GM23338 (cell line): ENCODE data around the gene IMPG2. TPM values are rescaled to one million over a fixed set of nuclear protein-coding genes. Genes with fewer than 3 reads are reported as not detected.

ENCODE experiments used
- ATAC-seq: fragments of 200-7000 bp; cut with Tn5 transposase; 3 replicates; pipeline ENCODE4 v1.9.1; 2020
- DNase-seq: peaks from one replicate; pipeline ENCODE4 v3.0.0-alpha.2; 2015; ENCODE audit warnings: low spot score
- H2AFZ ChIP-seq: fragments of 200-600 bp; sonication (generic); 2 replicates; pipeline ENCODE4 v1.8.0; 2016; ENCODE audit warnings: antibody characterized with exemption, mild to moderate bottlenecking, moderate library complexity
- H3F3A ChIP-seq: fragments of 200-600 bp; sonication (generic); replicated peaks from 2 replicates; pipeline ENCODE4 v1.8.0; 2017; ENCODE audit warnings: antibody characterized with exemption, mixed run types, low read depth
- H3K27ac ChIP-seq: fragments of 200-600 bp; sonication (generic); 2 replicates; pipeline ENCODE4 v1.6.1; 2016; ENCODE audit warnings: low read depth
- H3K27me3 ChIP-seq: fragments of 200-600 bp; sonication (generic); 2 replicates; pipeline ENCODE4 v1.8.0; 2016; ENCODE audit warnings: mild to moderate bottlenecking, mixed run types, moderate library complexity; ENCODE audit not compliant: insufficient read depth
- H3K36me3 ChIP-seq: fragments of 200-600 bp; sonication (generic); 2 replicates; pipeline ENCODE4 v1.8.0; 2016; ENCODE audit warnings: mild to moderate bottlenecking; ENCODE audit not compliant: insufficient read depth
- H3K4me1 ChIP-seq: fragments of 200-600 bp; sonication (generic); 2 replicates; pipeline ENCODE4 v1.8.0; 2016; ENCODE audit warnings: mild to moderate bottlenecking, moderate library complexity; ENCODE audit not compliant: insufficient read depth
- H3K4me2 ChIP-seq: fragments of 200-600 bp; sonication (generic); 2 replicates; pipeline ENCODE4 v1.7.1; 2017; ENCODE audit warnings: mixed run types
- H3K4me3 ChIP-seq: fragments of 200-600 bp; sonication (generic); 2 replicates; pipeline ENCODE4 v1.6.1; 2016; ENCODE audit warnings: mixed run types
- H3K79me2 ChIP-seq: fragments of 200-600 bp; sonication (generic); replicated peaks from 2 replicates; pipeline ENCODE4 v1.8.0; 2017; ENCODE audit warnings: mild to moderate bottlenecking; ENCODE audit not compliant: insufficient read depth
- H3K9me2 ChIP-seq: fragments of 200-600 bp; sonication (generic); 2 replicates; pipeline ENCODE4 v1.8.0; 2017; ENCODE audit not compliant: insufficient read depth
- H4K20me1 ChIP-seq: fragments of 200-600 bp; sonication (generic); replicated peaks from 2 replicates; pipeline ENCODE4 v1.8.0; 2017; ENCODE audit warnings: mild to moderate bottlenecking; ENCODE audit not compliant: insufficient read depth
- H3K27ac Mint-ChIP-seq: 2 replicates; pipeline ENCODE4 v1.8.0; 2020; ENCODE audit warnings: inconsistent platforms, mild to moderate bottlenecking, moderate library complexity, mixed read lengths
- H3K27me3 Mint-ChIP-seq: 3 replicates; pipeline ENCODE4 v1.8.0; 2022; ENCODE audit warnings: low read depth, mild to moderate bottlenecking, moderate library complexity, mixed read lengths, inconsistent platforms; ENCODE audit not compliant: insufficient read depth, poor library complexity
- H3K36me3 Mint-ChIP-seq: 3 replicates; pipeline ENCODE4 v1.8.0; 2021; ENCODE audit warnings: low read depth, mild to moderate bottlenecking, inconsistent platforms, moderate library complexity, mixed read lengths
- H3K4me1 Mint-ChIP-seq: 3 replicates; pipeline ENCODE4 v1.8.0; 2020; ENCODE audit warnings: mild to moderate bottlenecking, inconsistent platforms, mixed read lengths
- H3K4me3 Mint-ChIP-seq: 3 replicates; pipeline ENCODE4 v1.8.0; 2021; ENCODE audit warnings: moderate library complexity, mild to moderate bottlenecking, inconsistent platforms, mixed read lengths
- H3K9me3 Mint-ChIP-seq: 3 replicates; pipeline ENCODE4 v1.8.0; 2020; ENCODE audit warnings: moderate library complexity, mild to moderate bottlenecking, inconsistent platforms, mixed read lengths
- CREB1 ChIP-seq: fragments of 250-450 bp; sonication (Bioruptor Pico); IDR thresholded peaks from 2 replicates; pipeline ENCODE4 v1.5.0; 2020; ENCODE audit warnings: low read depth, mild to moderate bottlenecking, moderate library complexity
- EZH2 ChIP-seq: fragments of 200-600 bp; sonication (generic); IDR thresholded peaks from one replicate; pipeline ENCODE4 v1.8.0; 2017; ENCODE audit warnings: antibody characterized with exemption, mild to moderate bottlenecking, low read depth; ENCODE audit not compliant: unreplicated experiment
- EZH2phosphoT487 ChIP-seq: fragments of 200-600 bp; sonication (generic); IDR thresholded peaks from one replicate; pipeline ENCODE4 v1.8.1; 2018; ENCODE audit warnings: antibody characterized with exemption; ENCODE audit not compliant: unreplicated experiment
- JUNB ChIP-seq: IDR thresholded peaks from one replicate; pipeline ENCODE4 v1.6.1; 2016; ENCODE audit warnings: antibody characterized with exemption; ENCODE audit not compliant: unreplicated experiment
- NANOG ChIP-seq: IDR thresholded peaks from 2 replicates; pipeline ENCODE4 v1.6.1; 2016; ENCODE audit warnings: antibody characterized with exemption, borderline replicate concordance
- POLR2AphosphoS5 ChIP-seq: IDR thresholded peaks from 2 replicates; pipeline ENCODE4 v1.6.1; 2016; ENCODE audit warnings: antibody characterized with exemption, low read depth
- REST ChIP-seq: IDR thresholded peaks from one replicate; pipeline ENCODE4 v1.6.1; 2018; ENCODE audit warnings: antibody characterized with exemption; ENCODE audit not compliant: unreplicated experiment
- STAT1 ChIP-seq: IDR thresholded peaks from one replicate; pipeline ENCODE4 v1.6.1; 2016; ENCODE audit warnings: antibody characterized with exemption; ENCODE audit not compliant: unreplicated experiment
- ZNF114 ChIP-seq: fragments of 250-450 bp; sonication (Bioruptor Pico); IDR thresholded peaks from 2 replicates; pipeline ENCODE4 v1.5.0; 2020; ENCODE audit warnings: mild to moderate bottlenecking, moderate library complexity
- ZNF331 ChIP-seq: fragments of 250-450 bp; sonication (Bioruptor Pico); IDR thresholded peaks from 2 replicates; pipeline ENCODE4 v1.5.0; 2020; ENCODE audit warnings: low read depth, mild to moderate bottlenecking, moderate library complexity
- polyA plus RNA-seq: library from polyadenylated mRNA; unstranded; fragments of >200 nt; fragmentation: Nextera tagmentation; extraction: Ambion mirVana; gene quantifications from 2 replicates; pipeline ENCODE4 v1.2.1, GENCODE V29; 2016
- total RNA-seq: library from RNA; depleted of rRNA; stranded (reverse); fragments of >200 nt; shearing (Covaris generic); gene quantifications from 2 replicates; pipeline ENCODE4 v1.2.3, GENCODE V29; 2014
- TF ChIP-seq, protein P1 (sequence below): IDR thresholded peaks from 2 replicates; pipeline ENCODE4 v1.6.1; 2016; ENCODE audit warnings: antibody characterized with exemption
- TF ChIP-seq, protein P2 (sequence below), 2 experiments: fragments of 200-600 bp in 1 of 2; sonication (generic) in 1 of 2; conservative IDR thresholded peaks; 2 replicates each; pipeline versions ENCODE4 v1.5.1 to v1.6.1; 2016 to 2017; ENCODE audit warnings: antibody characterized with exemption in 2 of 2, low read depth in 2 of 2, mild to moderate bottlenecking in 2 of 2, moderate library complexity in 1 of 2
- TF ChIP-seq, protein P3 (sequence below): fragments of 250-450 bp; sonication (Bioruptor Pico); IDR thresholded peaks from 2 replicates; pipeline ENCODE4 v1.5.0; 2020; ENCODE audit warnings: mild to moderate bottlenecking, moderate library complexity

The IMPG2 gene
- total and polyA plus RNA-seq, 2 experiments from 2014 or later = not detected

DNA sequence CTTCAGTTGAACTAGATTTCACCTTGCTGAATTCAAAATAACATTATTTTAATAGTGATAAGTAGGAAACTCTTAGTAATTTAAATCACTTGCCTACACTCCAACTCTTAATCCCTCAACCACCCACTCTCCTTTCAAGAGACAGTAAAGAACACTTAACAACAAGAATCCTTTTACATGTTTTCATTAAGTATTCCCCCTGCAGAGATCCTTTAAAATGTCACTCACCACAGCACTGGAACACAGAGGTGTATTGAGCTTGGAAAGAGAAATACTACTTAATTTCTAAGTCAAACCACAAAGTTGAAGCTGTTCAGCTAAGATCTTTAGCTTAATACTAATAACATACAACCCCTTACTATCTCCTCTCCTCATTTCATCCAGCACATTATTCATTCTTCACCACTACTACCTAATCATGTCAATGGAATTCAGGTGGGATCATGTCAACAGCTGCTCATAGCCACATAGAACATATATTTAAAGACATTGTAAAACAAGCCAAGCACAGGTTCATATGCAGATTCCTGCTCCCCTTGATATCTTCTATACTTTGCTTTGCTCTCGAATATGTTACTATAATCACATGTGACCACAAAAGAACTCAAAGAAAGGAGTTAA is 40.5 kb downstream of the IMPG2 start:
- H3K4me1 Mint-ChIP-seq = peaks cover 7% of the 10 kb centered on the region; the same call in 1 of the 3 replicates
- no peak overlapping the region for H3K4me2 ChIP-seq
- no peak for ATAC-seq
- H3K9me2 ChIP-seq = no peaks in the 10 kb centered on the region
- no peaks in the 10 kb centered on the region for H3F3A ChIP-seq
- no peaks in the 10 kb centered on the region for H3K36me3 Mint-ChIP-seq
- H3K27me3 Mint-ChIP-seq = peaks cover 7% of the 10 kb centered on the region
- H3K4me3 ChIP-seq = no peak overlapping the region
- no peaks in the 10 kb centered on the region for H3K79me2 ChIP-seq
- H3K4me1 ChIP-seq = peaks cover 6% of the 10 kb centered on the region; the same call in 1 of the 2 replicates
- H3K27ac Mint-ChIP-seq = no peak overlapping the region
- H3K9me3 Mint-ChIP-seq = no peaks in the 10 kb centered on the region
- peaks cover 13% of the 10 kb centered on the region for H3K27me3 ChIP-seq
- no peak for DNase-seq
- no peak for TF ChIP-seq JUNB
- no peak for TF ChIP-seq STAT1
- TF ChIP-seq NANOG = no peak
- no peak for TF ChIP-seq EZH2phosphoT487
- TF ChIP-seq, protein P1, sequence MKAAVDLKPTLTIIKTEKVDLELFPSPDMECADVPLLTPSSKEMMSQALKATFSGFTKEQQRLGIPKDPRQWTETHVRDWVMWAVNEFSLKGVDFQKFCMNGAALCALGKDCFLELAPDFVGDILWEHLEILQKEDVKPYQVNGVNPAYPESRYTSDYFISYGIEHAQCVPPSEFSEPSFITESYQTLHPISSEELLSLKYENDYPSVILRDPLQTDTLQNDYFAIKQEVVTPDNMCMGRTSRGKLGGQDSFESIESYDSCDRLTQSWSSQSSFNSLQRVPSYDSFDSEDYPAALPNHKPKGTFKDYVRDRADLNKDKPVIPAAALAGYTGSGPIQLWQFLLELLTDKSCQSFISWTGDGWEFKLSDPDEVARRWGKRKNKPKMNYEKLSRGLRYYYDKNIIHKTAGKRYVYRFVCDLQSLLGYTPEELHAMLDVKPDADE = no peak
- no peak for TF ChIP-seq CREB1 (CRISPR knock-in tag)
- TF ChIP-seq, protein P2, sequence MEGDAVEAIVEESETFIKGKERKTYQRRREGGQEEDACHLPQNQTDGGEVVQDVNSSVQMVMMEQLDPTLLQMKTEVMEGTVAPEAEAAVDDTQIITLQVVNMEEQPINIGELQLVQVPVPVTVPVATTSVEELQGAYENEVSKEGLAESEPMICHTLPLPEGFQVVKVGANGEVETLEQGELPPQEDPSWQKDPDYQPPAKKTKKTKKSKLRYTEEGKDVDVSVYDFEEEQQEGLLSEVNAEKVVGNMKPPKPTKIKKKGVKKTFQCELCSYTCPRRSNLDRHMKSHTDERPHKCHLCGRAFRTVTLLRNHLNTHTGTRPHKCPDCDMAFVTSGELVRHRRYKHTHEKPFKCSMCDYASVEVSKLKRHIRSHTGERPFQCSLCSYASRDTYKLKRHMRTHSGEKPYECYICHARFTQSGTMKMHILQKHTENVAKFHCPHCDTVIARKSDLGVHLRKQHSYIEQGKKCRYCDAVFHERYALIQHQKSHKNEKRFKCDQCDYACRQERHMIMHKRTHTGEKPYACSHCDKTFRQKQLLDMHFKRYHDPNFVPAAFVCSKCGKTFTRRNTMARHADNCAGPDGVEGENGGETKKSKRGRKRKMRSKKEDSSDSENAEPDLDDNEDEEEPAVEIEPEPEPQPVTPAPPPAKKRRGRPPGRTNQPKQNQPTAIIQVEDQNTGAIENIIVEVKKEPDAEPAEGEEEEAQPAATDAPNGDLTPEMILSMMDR (conservative IDR thresholded peaks at IDR 0.05; ENCODE audit: low read depth in 2 of 2) = no peak
- no peak for TF ChIP-seq REST
- no peak for TF ChIP-seq ZNF331 (CRISPR knock-in tag)
- TF ChIP-seq EZH2 = no peak
- TF ChIP-seq ZNF114 (CRISPR knock-in tag) = no peak
- TF ChIP-seq POLR2AphosphoS5 = no peak
- TF ChIP-seq, protein P3, sequence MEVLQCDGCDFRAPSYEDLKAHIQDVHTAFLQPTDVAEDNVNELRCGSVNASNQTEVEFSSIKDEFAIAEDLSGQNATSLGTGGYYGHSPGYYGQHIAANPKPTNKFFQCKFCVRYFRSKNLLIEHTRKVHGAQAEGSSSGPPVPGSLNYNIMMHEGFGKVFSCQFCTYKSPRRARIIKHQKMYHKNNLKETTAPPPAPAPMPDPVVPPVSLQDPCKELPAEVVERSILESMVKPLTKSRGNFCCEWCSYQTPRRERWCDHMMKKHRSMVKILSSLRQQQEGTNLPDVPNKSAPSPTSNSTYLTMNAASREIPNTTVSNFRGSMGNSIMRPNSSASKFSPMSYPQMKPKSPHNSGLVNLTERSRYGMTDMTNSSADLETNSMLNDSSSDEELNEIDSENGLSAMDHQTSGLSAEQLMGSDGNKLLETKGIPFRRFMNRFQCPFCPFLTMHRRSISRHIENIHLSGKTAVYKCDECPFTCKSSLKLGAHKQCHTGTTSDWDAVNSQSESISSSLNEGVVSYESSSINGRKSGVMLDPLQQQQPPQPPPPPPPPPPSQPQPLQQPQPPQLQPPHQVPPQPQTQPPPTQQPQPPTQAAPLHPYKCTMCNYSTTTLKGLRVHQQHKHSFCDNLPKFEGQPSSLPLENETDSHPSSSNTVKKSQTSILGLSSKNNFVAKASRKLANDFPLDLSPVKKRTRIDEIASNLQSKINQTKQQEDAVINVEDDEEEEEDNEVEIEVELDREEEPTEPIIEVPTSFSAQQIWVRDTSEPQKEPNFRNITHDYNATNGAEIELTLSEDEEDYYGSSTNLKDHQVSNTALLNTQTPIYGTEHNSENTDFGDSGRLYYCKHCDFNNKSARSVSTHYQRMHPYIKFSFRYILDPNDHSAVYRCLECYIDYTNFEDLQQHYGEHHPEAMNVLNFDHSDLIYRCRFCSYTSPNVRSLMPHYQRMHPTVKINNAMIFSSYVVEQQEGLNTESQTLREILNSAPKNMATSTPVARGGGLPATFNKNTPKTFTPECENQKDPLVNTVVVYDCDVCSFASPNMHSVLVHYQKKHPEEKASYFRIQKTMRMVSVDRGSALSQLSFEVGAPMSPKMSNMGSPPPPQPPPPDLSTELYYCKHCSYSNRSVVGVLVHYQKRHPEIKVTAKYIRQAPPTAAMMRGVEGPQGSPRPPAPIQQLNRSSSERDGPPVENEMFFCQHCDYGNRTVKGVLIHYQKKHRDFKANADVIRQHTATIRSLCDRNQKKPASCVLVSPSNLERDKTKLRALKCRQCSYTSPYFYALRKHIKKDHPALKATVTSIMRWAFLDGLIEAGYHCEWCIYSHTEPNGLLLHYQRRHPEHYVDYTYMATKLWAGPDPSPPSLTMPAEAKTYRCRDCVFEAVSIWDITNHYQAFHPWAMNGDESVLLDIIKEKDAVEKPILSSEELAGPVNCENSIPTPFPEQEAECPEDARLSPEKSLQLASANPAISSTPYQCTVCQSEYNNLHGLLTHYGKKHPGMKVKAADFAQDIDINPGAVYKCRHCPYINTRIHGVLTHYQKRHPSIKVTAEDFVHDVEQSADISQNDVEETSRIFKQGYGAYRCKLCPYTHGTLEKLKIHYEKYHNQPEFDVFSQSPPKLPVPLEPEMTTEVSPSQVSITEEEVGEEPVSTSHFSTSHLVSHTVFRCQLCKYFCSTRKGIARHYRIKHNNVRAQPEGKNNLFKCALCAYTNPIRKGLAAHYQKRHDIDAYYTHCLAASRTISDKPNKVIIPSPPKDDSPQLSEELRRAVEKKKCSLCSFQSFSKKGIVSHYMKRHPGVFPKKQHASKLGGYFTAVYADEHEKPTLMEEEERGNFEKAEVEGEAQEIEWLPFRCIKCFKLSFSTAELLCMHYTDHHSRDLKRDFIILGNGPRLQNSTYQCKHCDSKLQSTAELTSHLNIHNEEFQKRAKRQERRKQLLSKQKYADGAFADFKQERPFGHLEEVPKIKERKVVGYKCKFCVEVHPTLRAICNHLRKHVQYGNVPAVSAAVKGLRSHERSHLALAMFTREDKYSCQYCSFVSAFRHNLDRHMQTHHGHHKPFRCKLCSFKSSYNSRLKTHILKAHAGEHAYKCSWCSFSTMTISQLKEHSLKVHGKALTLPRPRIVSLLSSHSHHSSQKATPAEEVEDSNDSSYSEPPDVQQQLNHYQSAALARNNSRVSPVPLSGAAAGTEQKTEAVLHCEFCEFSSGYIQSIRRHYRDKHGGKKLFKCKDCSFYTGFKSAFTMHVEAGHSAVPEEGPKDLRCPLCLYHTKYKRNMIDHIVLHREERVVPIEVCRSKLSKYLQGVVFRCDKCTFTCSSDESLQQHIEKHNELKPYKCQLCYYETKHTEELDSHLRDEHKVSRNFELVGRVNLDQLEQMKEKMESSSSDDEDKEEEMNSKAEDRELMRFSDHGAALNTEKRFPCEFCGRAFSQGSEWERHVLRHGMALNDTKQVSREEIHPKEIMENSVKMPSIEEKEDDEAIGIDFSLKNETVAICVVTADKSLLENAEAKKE (CRISPR knock-in tag) = no peak
- H4K20me1 ChIP-seq = no peaks in the 10 kb centered on the region
- H2AFZ ChIP-seq = no peak overlapping the region
- no peak overlapping the region for H3K4me3 Mint-ChIP-seq
- no peaks in the 10 kb centered on the region for H3K36me3 ChIP-seq
- no peak overlapping the region for H3K27ac ChIP-seq
